Stimulated activated naive CD8-positive, alpha-beta T cell treated with anti-CD3 and anti-CD28 coated beads, Interleukin-15, Interleukin-2, amounts not matched to agents 100 U/mL and 50 U/mL, for 24 hours (primary cell): ENCODE results near the gene GNB3.

Source experiments
- ATAC-seq: fragments of 150-1000 bp; cut with Tn5 transposase; one replicate; pipeline ENCODE4 v1.10.0; 2021
- DNase-seq: peaks from one replicate; pipeline ENCODE4 v3.0.0; 2021

Gene GNB3

GRCh38 chr12:6823182-6824084 lies 17.3 kb upstream of the GNB3 start:
- DNase-seq (no peak), ATAC-seq (no peak)

GRCh38 chr12:6824085-6824775 lies 16.5 kb upstream of the GNB3 start:
- ATAC-seq (no peak), DNase-seq (no peak)

- ATAC-seq = no peak
- DNase-seq = no peak
Observed at GRCh38 chr12:6824901-6825381, 15.8 kb upstream of the GNB3 start.

- DNase-seq (peak; percentile 90), ATAC-seq (peak; percentile 78)
Observed at GRCh38 chr12:6825398-6826124, 15.2 kb upstream of the GNB3 start.

GRCh38 chr12:6826125-6826733 lies 14.5 kb upstream of the GNB3 start:
- DNase-seq = no peak
- ATAC-seq = no peak

GRCh38 chr12:6826734-6827436 lies 13.8 kb upstream of the GNB3 start:
- ATAC-seq (no peak), DNase-seq (no peak)

- ATAC-seq = no peak
- DNase-seq = peak; percentile 71
Observed at GRCh38 chr12:6827437-6827911, 13.3 kb upstream of the GNB3 start.

GRCh38 chr12:6827982-6828780 lies 12.5 kb upstream of the GNB3 start, which contains the start of gene P3H3:
TSS of gene P3H3 (plus strand) at chr12:6828407. CDS start at chr12:6828441, 34 bp downstream.
- DNase-seq (peak; percentile 30), ATAC-seq (peak; percentile 8)

GRCh38 chr12:6828781-6829535 lies 11.8 kb upstream of the GNB3 start:
- DNase-seq = peak; percentile 45
- ATAC-seq = peak; percentile 19

GRCh38 chr12:6829536-6830220 lies 11.0 kb upstream of the GNB3 start:
- DNase-seq = no peak
- no peak for ATAC-seq

GRCh38 chr12:6830286-6830890 lies 10.3 kb upstream of the GNB3 start:
- no peak for ATAC-seq
- no peak for DNase-seq

- ATAC-seq (no peak), DNase-seq (no peak)
Observed at GRCh38 chr12:6830999-6831398, 9.7 kb upstream of the GNB3 start.

GRCh38 chr12:6831450-6831995 lies 9.2 kb upstream of the GNB3 start:
- DNase-seq = no peak
- ATAC-seq = no peak

- ATAC-seq = no peak
Observed at GRCh38 chr12:6832125-6832524, 8.6 kb upstream of the GNB3 start.

GRCh38 chr12:6833189-6833890 lies 7.4 kb upstream of the GNB3 start:
- ATAC-seq (no peak), DNase-seq (no peak)

More at GRCh38 chr12:6832125-6832524, 8.6 kb upstream of the GNB3 start:
- DNase-seq = no peak

- ATAC-seq (no peak), DNase-seq (no peak)
Observed at GRCh38 chr12:6834254-6834653, 6.5 kb upstream of the GNB3 start.

- DNase-seq (no peak), ATAC-seq (no peak)
Observed at GRCh38 chr12:6834873-6835272, 5.9 kb upstream of the GNB3 start.

GRCh38 chr12:6836851-6837250 lies 3.9 kb upstream of the GNB3 start:
- no peak for ATAC-seq
- no peak for DNase-seq
